H9 (cell line): ENCODE measurements around the gene MILR1. TPM values are rescaled to one million over a fixed set of nuclear protein-coding genes. Genes with fewer than 3 reads are reported as not detected.

ENCODE experiments used
- DNase-seq: peaks from one replicate; pipeline ENCODE4 v3.0.0-alpha.2; 2017
- H2AFZ ChIP-seq: one replicate; pipeline ENCODE4 v1.6.1; 2013; ENCODE audit warnings: mild to moderate bottlenecking, low read length, control low read depth, moderate library complexity
- H2AK5ac ChIP-seq: 2 replicates; pipeline ENCODE4 v1.6.1; 2013; ENCODE audit warnings: low read length, control low read depth, mixed read lengths; ENCODE audit not compliant: insufficient read length
- H2BK120ac ChIP-seq: one replicate; pipeline ENCODE4 v1.6.1; 2013; ENCODE audit warnings: low read depth, mild to moderate bottlenecking, low read length, control low read depth, inconsistent platforms; ENCODE audit not compliant: poor library complexity, severe bottlenecking
- H2BK12ac ChIP-seq: 2 replicates; pipeline ENCODE4 v1.6.1; 2013; ENCODE audit warnings: low read length, control low read depth, mixed read lengths, low read depth; ENCODE audit not compliant: insufficient read length
- H2BK15ac ChIP-seq: 2 replicates; pipeline ENCODE4 v1.6.1; 2013; ENCODE audit warnings: low read depth, low read length, control low read depth
- H2BK20ac ChIP-seq: one replicate; pipeline ENCODE4 v1.6.1; 2013; ENCODE audit warnings: low read depth, mild to moderate bottlenecking, low read length, control low read depth, inconsistent platforms; ENCODE audit not compliant: poor library complexity, severe bottlenecking
- H2BK5ac ChIP-seq: 2 replicates; pipeline ENCODE4 v1.6.1; 2013; ENCODE audit warnings: low read length, control low read depth, mixed read lengths; ENCODE audit not compliant: insufficient read length
- H3K14ac ChIP-seq: 2 replicates; pipeline ENCODE4 v1.6.1; 2013; ENCODE audit warnings: low read length, control low read depth; ENCODE audit not compliant: insufficient read depth
- H3K18ac ChIP-seq: 2 replicates; pipeline ENCODE4 v1.6.1; 2013; ENCODE audit warnings: low read depth, mild to moderate bottlenecking, mixed read lengths, low read length, control low read depth; ENCODE audit not compliant: insufficient read length
- H3K23ac ChIP-seq: 2 replicates; pipeline ENCODE4 v1.6.1; 2013; ENCODE audit warnings: low read length, control low read depth, mixed read lengths, low read depth; ENCODE audit not compliant: insufficient read length
- H3K23me2 ChIP-seq: 2 replicates; pipeline ENCODE4 v1.6.1; 2013; ENCODE audit warnings: low read depth, mild to moderate bottlenecking, mixed read lengths, low read length, control low read depth; ENCODE audit not compliant: insufficient read length, poor library complexity, severe bottlenecking
- H3K27ac ChIP-seq: 2 replicates; pipeline ENCODE4 v1.5.1; 2013; ENCODE audit warnings: low read length, control low read depth, mixed read lengths, low read depth; ENCODE audit not compliant: insufficient read length
- H3K27me3 ChIP-seq: 2 replicates; pipeline ENCODE4 v1.6.1; 2013; ENCODE audit warnings: low read length, control low read depth, inconsistent platforms; ENCODE audit not compliant: insufficient read depth
- H3K4ac ChIP-seq: 2 replicates; pipeline ENCODE4 v1.6.1; 2013; ENCODE audit warnings: low read depth, mild to moderate bottlenecking, control low read depth, inconsistent platforms, low read length, moderate library complexity
- H3K4me1 ChIP-seq: 2 replicates; pipeline ENCODE4 v1.6.1; 2013; ENCODE audit warnings: low read length, control low read depth, inconsistent platforms; ENCODE audit not compliant: insufficient read depth
- H3K4me2 ChIP-seq: 2 replicates; pipeline ENCODE4 v1.6.1; 2013; ENCODE audit warnings: low read length, control low read depth, mixed read lengths; ENCODE audit not compliant: insufficient read length, insufficient read depth
- H3K56ac ChIP-seq: 2 replicates; pipeline ENCODE4 v1.6.1; 2013; ENCODE audit warnings: low read depth, mild to moderate bottlenecking, mixed read lengths, low read length, control low read depth; ENCODE audit not compliant: insufficient read length
- H3K79me1 ChIP-seq: 2 replicates; pipeline ENCODE4 v1.6.1; 2013; ENCODE audit warnings: low read depth, mild to moderate bottlenecking, moderate library complexity, low read length, control low read depth, inconsistent platforms; ENCODE audit not compliant: insufficient read depth, poor library complexity, severe bottlenecking
- H3K79me2 ChIP-seq: 2 replicates; pipeline ENCODE4 v1.6.1; 2013; ENCODE audit warnings: low read length, control low read depth, inconsistent platforms; ENCODE audit not compliant: insufficient read depth
- H3K9ac ChIP-seq: 2 replicates; pipeline ENCODE4 v1.6.1; 2013; ENCODE audit warnings: low read length, control low read depth, mixed read lengths; ENCODE audit not compliant: insufficient read length; ENCODE audit errors: extremely low read depth
- H3K9me3 ChIP-seq: one replicate; pipeline ENCODE4 v1.6.1; 2013; ENCODE audit warnings: low read depth, low read length, inconsistent platforms; ENCODE audit not compliant: control insufficient read depth
- H3T11ph ChIP-seq: one replicate; pipeline ENCODE4 v1.6.1; 2013; ENCODE audit warnings: mild to moderate bottlenecking, low read length, control low read depth, inconsistent platforms
- H4K20me1 ChIP-seq: one replicate; pipeline ENCODE4 v1.6.1; 2013; ENCODE audit not compliant: control insufficient read depth, insufficient read length, insufficient read depth
- H4K5ac ChIP-seq: 2 replicates; pipeline ENCODE4 v1.6.1; 2013; ENCODE audit warnings: low read depth, mild to moderate bottlenecking, mixed read lengths, low read length, control low read depth; ENCODE audit not compliant: insufficient read length
- H4K8ac ChIP-seq: replicated peaks from 2 replicates; pipeline ENCODE4 v1.6.1; 2013; ENCODE audit warnings: low read length, control low read depth, mixed read lengths, low read depth; ENCODE audit not compliant: insufficient read length
- H4K91ac ChIP-seq: 2 replicates; pipeline ENCODE4 v1.6.1; 2013; ENCODE audit warnings: low read depth, mild to moderate bottlenecking, moderate library complexity, mixed read lengths, low read length, control low read depth; ENCODE audit not compliant: insufficient read length
- H3K27ac Mint-ChIP-seq, 3 experiments: 2 replicates in 2 of 3; 3 replicates in 1 of 3; pipeline ENCODE4 v1.8.0; 2020 to 2021; ENCODE audit warnings: mixed read lengths in 3 of 3, mild to moderate bottlenecking in 1 of 3, moderate library complexity in 1 of 3
- H3K27me3 Mint-ChIP-seq: 2 replicates; pipeline ENCODE4 v1.8.0; 2021; ENCODE audit warnings: low read depth, mild to moderate bottlenecking, moderate library complexity, mixed read lengths
- H3K36me3 Mint-ChIP-seq, 3 experiments: 2 replicates in 2 of 3; 3 replicates in 1 of 3; pipeline ENCODE4 v1.8.0; 2020 to 2021; ENCODE audit warnings: low read depth in 3 of 3, mixed read lengths in 3 of 3; ENCODE audit not compliant: insufficient read depth in 1 of 3
- H3K4me1 Mint-ChIP-seq, 2 experiments: 2 replicates each; pipeline ENCODE4 v1.8.0; 2020; ENCODE audit warnings: mixed read lengths in 2 of 2
- H3K4me3 Mint-ChIP-seq, 2 experiments: 2 replicates in 1 of 2; 3 replicates in 1 of 2; pipeline ENCODE4 v1.8.0; 2020 to 2021; ENCODE audit warnings: mild to moderate bottlenecking in 2 of 2, mixed read lengths in 2 of 2, moderate library complexity in 1 of 2
- H3K9me3 Mint-ChIP-seq, 2 experiments: 2 replicates in 1 of 2; 3 replicates in 1 of 2; pipeline ENCODE4 v1.8.0; 2020; ENCODE audit warnings: mild to moderate bottlenecking in 2 of 2, mixed read lengths in 2 of 2, moderate library complexity in 1 of 2
- CTCF ChIP-seq: fragments of 200-600 bp; sonication (generic); conservative IDR thresholded peaks from 3 replicates; pipeline ENCODE4 v1.8.0; 2021; ENCODE audit warnings: antibody characterized with exemption, mild to moderate bottlenecking
- WGBS: extraction: QIAGEN DNeasy Blood & Tissue Kit; methylation state at CpG from one replicate; pipeline ENCODE4 v1.1.7; 2013; ENCODE audit warnings: missing lambda C conversion rate, low lambda C conversion rate, mixed read lengths; ENCODE audit not compliant: insufficient read length; ENCODE audit errors: extremely low coverage; 5-methylcytosine and 5-hydroxymethylcytosine counted together
- total RNA-seq: library from RNA; stranded (reverse); gene quantifications from 2 replicates; pipeline ENCODE4 v1.2.1, GENCODE V29; 2021

The MILR1 gene
- total RNA-seq, 1 experiment from 2014 or later, result not detected

GRCh38 chr17:64400642-64401041 lies 48.3 kb upstream of the MILR1 start:
- Histone ChIP-seq H3K79me2 (no peaks in the 10 kb centered on the region), H2BK15ac (no peak overlapping the region), H3K4ac (no peak overlapping the region), H2AFZ (no peak overlapping the region), H3K4me2 (no peak overlapping the region), H4K8ac (no peak overlapping the region), H3K56ac (no peak overlapping the region), H3K23ac (no peak overlapping the region), H3K9ac (no peak overlapping the region), H4K5ac (no peak overlapping the region), H3K79me1 (no peaks in the 10 kb centered on the region), H3K27me3 (no peaks in the 10 kb centered on the region), H3K14ac (no peak overlapping the region), H4K91ac (no peak overlapping the region), H3T11ph (no peak overlapping the region), H2BK20ac (no peak overlapping the region), H2AK5ac (no peak overlapping the region), H3K18ac (no peak overlapping the region), H2BK5ac (no peak overlapping the region), H3K27ac (no peak overlapping the region), H2BK12ac (no peak overlapping the region), H2BK120ac (no peak overlapping the region), H3K23me2 (no peaks in the 10 kb centered on the region), H3K4me1 (0 out of 2 replicates have a peak, but pooled peaks cover 2% of the 10 kb centered on the region), H4K20me1 (no peaks in the 10 kb centered on the region), H3K9me3 (no peaks in the 10 kb centered on the region)
- DNase-seq, result no peak
- H3K4me3 Mint-ChIP-seq, result no peak overlapping the region
- no peak for TF ChIP-seq CTCF
- no peak overlapping the region for H3K27ac Mint-ChIP-seq
- no CpG with 5 or more reads among the region's 7 CpGs for WGBS
- H3K4me1 Mint-ChIP-seq, result peaks cover 13 to 15% of the 10 kb centered on the region in 2 experiments
- H3K9me3 Mint-ChIP-seq, result peaks cover 0 to 7% of the 10 kb centered on the region in 2 experiments; a peak in 3 of 5 replicates
- no peaks in the 10 kb centered on the region; a peak in 2 of 7 replicates for H3K36me3 Mint-ChIP-seq
- H3K27me3 Mint-ChIP-seq, result no peaks in the 10 kb centered on the region
